A673 (cell line): Measurements from ENCODE around the gene FIP1L1.

Source experiments
- EZH2 ChIP-seq: fragments of 200-600 bp; sonication (generic); IDR thresholded peaks from 2 replicates; pipeline ENCODE4 v1.6.1; 2017; ENCODE audit warnings: borderline replicate concordance, low read depth, mild to moderate bottlenecking, mixed read lengths, antibody characterized with exemption, low read length; ENCODE audit not compliant: poor library complexity, severe bottlenecking
- TF ChIP-seq, protein P1 (sequence below): fragments of 300-800, 200-600 bp; sonication (generic); conservative IDR thresholded peaks from 2 replicates; pipeline ENCODE4 v1.5.1; 2017; ENCODE audit warnings: low read depth, mild to moderate bottlenecking, antibody characterized with exemption, low read length, moderate library complexity, mixed read lengths

DNA sequence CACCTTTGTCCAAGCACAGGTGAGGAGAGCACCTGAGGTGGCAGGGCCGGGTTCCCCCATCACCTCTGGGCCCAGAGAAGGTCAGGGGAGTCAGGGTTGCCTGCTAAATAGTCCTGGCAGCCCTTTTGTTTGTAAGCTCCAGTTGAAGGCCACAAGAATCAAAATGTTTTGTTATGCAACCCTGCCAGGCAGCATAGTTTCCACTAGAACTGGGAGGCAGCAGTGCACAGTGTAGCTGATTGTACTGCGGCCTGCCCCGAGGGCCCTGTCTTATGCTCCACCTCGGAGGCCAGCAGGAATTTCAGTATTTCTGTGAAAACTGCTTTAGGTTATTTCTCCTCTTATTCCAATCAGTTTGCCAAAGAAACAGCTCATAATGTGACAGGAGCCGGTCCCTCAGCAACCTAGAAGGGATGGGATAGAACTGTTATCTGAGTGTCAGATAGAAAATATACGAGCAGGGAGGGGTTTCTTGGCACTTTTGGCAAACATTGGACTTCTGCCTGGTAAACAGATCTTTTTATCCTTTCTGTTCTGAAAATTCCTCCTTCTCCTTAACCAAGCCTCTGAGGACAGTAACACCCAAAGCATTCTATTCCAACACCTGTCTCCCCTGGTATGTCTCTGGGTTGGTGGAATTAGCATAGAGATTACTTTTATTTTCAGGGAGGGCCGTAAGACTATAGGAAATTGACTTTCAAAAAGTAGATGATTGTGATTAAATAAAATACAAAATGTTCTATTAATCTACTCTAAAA is 120.2 kb downstream of the FIP1L1 start:
- TF ChIP-seq, protein P1, sequence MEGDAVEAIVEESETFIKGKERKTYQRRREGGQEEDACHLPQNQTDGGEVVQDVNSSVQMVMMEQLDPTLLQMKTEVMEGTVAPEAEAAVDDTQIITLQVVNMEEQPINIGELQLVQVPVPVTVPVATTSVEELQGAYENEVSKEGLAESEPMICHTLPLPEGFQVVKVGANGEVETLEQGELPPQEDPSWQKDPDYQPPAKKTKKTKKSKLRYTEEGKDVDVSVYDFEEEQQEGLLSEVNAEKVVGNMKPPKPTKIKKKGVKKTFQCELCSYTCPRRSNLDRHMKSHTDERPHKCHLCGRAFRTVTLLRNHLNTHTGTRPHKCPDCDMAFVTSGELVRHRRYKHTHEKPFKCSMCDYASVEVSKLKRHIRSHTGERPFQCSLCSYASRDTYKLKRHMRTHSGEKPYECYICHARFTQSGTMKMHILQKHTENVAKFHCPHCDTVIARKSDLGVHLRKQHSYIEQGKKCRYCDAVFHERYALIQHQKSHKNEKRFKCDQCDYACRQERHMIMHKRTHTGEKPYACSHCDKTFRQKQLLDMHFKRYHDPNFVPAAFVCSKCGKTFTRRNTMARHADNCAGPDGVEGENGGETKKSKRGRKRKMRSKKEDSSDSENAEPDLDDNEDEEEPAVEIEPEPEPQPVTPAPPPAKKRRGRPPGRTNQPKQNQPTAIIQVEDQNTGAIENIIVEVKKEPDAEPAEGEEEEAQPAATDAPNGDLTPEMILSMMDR: no peak
- TF ChIP-seq EZH2: no peak
